Smooth muscle cell (in vitro differentiated cells): ENCODE results near the gene HSPA8. TPM values are rescaled to one million over a fixed set of nuclear protein-coding genes. Genes with fewer than 3 reads are reported as not detected.

Experiments used
- DNase-seq: peaks from one replicate; lab custom pipeline; 2025; ENCODE audit not compliant: unreplicated experiment; lab: John Stamatoyannopoulos, UW
- H2AFZ ChIP-seq: fragments of 200-600 bp; sonication (generic); 2 replicates; pipeline ENCODE4 v1.6.0; 2016; ENCODE audit warnings: antibody characterized with exemption, low read depth, mild to moderate bottlenecking
- H3F3A ChIP-seq: fragments of 200-600 bp; sonication (generic); 2 replicates; pipeline ENCODE4 v1.6.0; 2017; ENCODE audit warnings: antibody characterized with exemption, low read depth
- H3K27ac ChIP-seq: fragments of 200-600 bp; sonication (generic); 2 replicates; pipeline ENCODE4 v1.5.1; 2016; ENCODE audit warnings: low read depth, mild to moderate bottlenecking
- H3K27me3 ChIP-seq: fragments of 200-600 bp; sonication (generic); 2 replicates; pipeline ENCODE4 v1.6.1; 2016; ENCODE audit warnings: low read depth, mild to moderate bottlenecking
- H3K36me3 ChIP-seq: fragments of 200-600 bp; sonication (generic); 2 replicates; pipeline ENCODE4 v1.5.1; 2016; ENCODE audit warnings: low read depth
- H3K4me1 ChIP-seq: fragments of 200-600 bp; sonication (generic); 2 replicates; pipeline ENCODE4 v1.5.1; 2016; ENCODE audit warnings: low read depth
- H3K4me2 ChIP-seq: fragments of 200-600 bp; sonication (generic); 2 replicates; pipeline ENCODE4 v1.6.0; 2016; ENCODE audit warnings: mild to moderate bottlenecking
- H3K4me3 ChIP-seq: fragments of 200-600 bp; sonication (generic); 2 replicates; pipeline ENCODE4 v1.5.1; 2016; ENCODE audit warnings: mild to moderate bottlenecking
- H3K79me2 ChIP-seq: fragments of 200-600 bp; sonication (generic); 2 replicates; pipeline ENCODE4 v1.6.0; 2016; ENCODE audit warnings: low read depth, mild to moderate bottlenecking
- H3K9ac ChIP-seq: fragments of 200-600 bp; sonication (generic); 2 replicates; pipeline ENCODE4 v1.6.0; 2016; ENCODE audit warnings: low read depth
- H3K9me3 ChIP-seq: fragments of 200-600 bp; sonication (generic); replicated peaks from 2 replicates; pipeline ENCODE4 v1.5.1; 2016; ENCODE audit warnings: low read depth
- H4K20me1 ChIP-seq: fragments of 200-600 bp; sonication (generic); 2 replicates; pipeline ENCODE4 v1.6.0; 2016; ENCODE audit warnings: low read depth
- CTCF ChIP-seq: fragments of 200-600 bp; sonication (generic); IDR thresholded peaks from 2 replicates; pipeline ENCODE4 v1.5.1; 2017; ENCODE audit warnings: borderline replicate concordance, mild to moderate bottlenecking, antibody characterized with exemption; ENCODE audit not compliant: insufficient read depth, poor library complexity, severe bottlenecking
- WGBS: methylation state at CpG from one replicate; pipeline ENCODE4 v1.1.7; 2016; ENCODE audit warnings: low lambda C conversion rate; 5-methylcytosine and 5-hydroxymethylcytosine counted together
- polyA plus RNA-seq: library from polyadenylated mRNA; unstranded; fragments of >200 nt; fragmentation: Nextera tagmentation; extraction: Ambion mirVana; gene quantifications from 2 replicates; pipeline ENCODE4 v1.2.1, GENCODE V29; 2016
- total RNA-seq: library from RNA; depleted of rRNA; stranded (reverse); fragments of >200 nt; gene quantifications from 2 replicates; pipeline ENCODE4 v1.2.3, GENCODE V29; 2014

HSPA8 gene
- total and polyA plus RNA-seq, 2 experiments from 2014 or later = 449 to 1,497 TPM

- no peaks in the 10 kb centered on the region for H3K4me1 ChIP-seq
- H3K9me3 ChIP-seq = no peaks in the 10 kb centered on the region
- no peak overlapping the region for H3K27ac ChIP-seq
- H3K79me2 ChIP-seq = no peaks in the 10 kb centered on the region
- DNase-seq = no peak
- no peak overlapping the region for H3K4me2 ChIP-seq
- no peaks in the 10 kb centered on the region for H4K20me1 ChIP-seq
- no peak overlapping the region for H2AFZ ChIP-seq
- H3K9ac ChIP-seq = no peak overlapping the region
- H3K4me3 ChIP-seq = no peak overlapping the region
- no peaks in the 10 kb centered on the region for H3K27me3 ChIP-seq
- 87% methylated on average over 5 of the region's 5 CpGs for WGBS
- H3F3A ChIP-seq = no peaks in the 10 kb centered on the region
- TF ChIP-seq CTCF = no peak
- H3K36me3 ChIP-seq = no peaks in the 10 kb centered on the region
These were observed 15.3 kb downstream of the HSPA8 start for GRCh38 chr11:123046473-123047259.

GRCh38 chr11:123045101-123045500 lies 16.8 kb downstream of the HSPA8 start:
- TF ChIP-seq CTCF = no peak
- no peaks in the 10 kb centered on the region for H3K4me1 ChIP-seq
- H2AFZ ChIP-seq = no peak overlapping the region
- no peaks in the 10 kb centered on the region for H3F3A ChIP-seq
- H3K79me2 ChIP-seq = no peaks in the 10 kb centered on the region
- H3K27ac ChIP-seq = no peak overlapping the region
- H3K4me3 ChIP-seq = no peak overlapping the region
- H4K20me1 ChIP-seq = no peaks in the 10 kb centered on the region
- H3K4me2 ChIP-seq = no peak overlapping the region
- H3K36me3 ChIP-seq = no peaks in the 10 kb centered on the region
- no peaks in the 10 kb centered on the region for H3K27me3 ChIP-seq
- 93% methylated on average over 1 of the region's 1 CpG for WGBS
- H3K9me3 ChIP-seq = no peaks in the 10 kb centered on the region
- H3K9ac ChIP-seq = no peak overlapping the region
- DNase-seq = no peak

GRCh38 chr11:123041185-123041584 lies 20.8 kb downstream of the HSPA8 start:
- 93% methylated on average over 10 of the region's 10 CpGs for WGBS

More at GRCh38 chr11:123041185-123041584, 20.8 kb downstream of the HSPA8 start:
- H3K9ac ChIP-seq = no peak overlapping the region
- H3K4me3 ChIP-seq = no peak overlapping the region
- no peaks in the 10 kb centered on the region for H4K20me1 ChIP-seq
- H3K9me3 ChIP-seq = no peaks in the 10 kb centered on the region
- no peak overlapping the region for H2AFZ ChIP-seq
- no peak overlapping the region for H3K27ac ChIP-seq
- H3K4me2 ChIP-seq = no peak overlapping the region
- H3F3A ChIP-seq = no peaks in the 10 kb centered on the region
- H3K4me1 ChIP-seq = no peaks in the 10 kb centered on the region
- TF ChIP-seq CTCF = no peak
- no peaks in the 10 kb centered on the region for H3K27me3 ChIP-seq
- no peak for DNase-seq
- H3K79me2 ChIP-seq = no peaks in the 10 kb centered on the region
- H3K36me3 ChIP-seq = no peaks in the 10 kb centered on the region
